H1 (cell line): ENCODE results near the gene CNOT6L. TPM values are rescaled to one million over a fixed set of nuclear protein-coding genes. Genes with fewer than 3 reads are reported as not detected.

Experiments
- ASH2L ChIP-seq: fragments of 200-600, 300-600 bp; sonication (generic); IDR thresholded peaks from one replicate; pipeline ENCODE4 v1.7.1; 2017; ENCODE audit warnings: low read length
- BCL11A ChIP-seq, 2 experiments: IDR thresholded peaks; one replicate each; pipeline ENCODE4 v1.6.1; 2011; ENCODE audit warnings: low read depth in 2 of 2, low read length in 2 of 2, mild to moderate bottlenecking in 2 of 2
- CREB1 ChIP-seq: IDR thresholded peaks from 2 replicates; pipeline ENCODE4 v1.6.1; 2012; ENCODE audit warnings: inconsistent platforms
- KDM5A ChIP-seq: fragments of 200-600 bp; IDR thresholded peaks from 2 replicates; pipeline ENCODE4 v1.7.1; 2012; ENCODE audit warnings: mild to moderate bottlenecking, low read length, inconsistent platforms, mixed read lengths
- POLR2A ChIP-seq, 2 experiments: IDR thresholded peaks; 1 replicate in 1 of 2; 2 replicates in 1 of 2; pipeline ENCODE4 v1.6.1; 2011; ENCODE audit warnings: low read depth in 2 of 2, low read length in 2 of 2, mild to moderate bottlenecking in 2 of 2; ENCODE audit errors: control extremely low read depth in 1 of 2
- RNF2 ChIP-seq: fragments of 200-900, 300-1000 bp; sonication (generic); IDR thresholded peaks from 2 replicates; pipeline ENCODE4 v1.7.1; 2016; ENCODE audit warnings: borderline replicate concordance, low read depth, mild to moderate bottlenecking, antibody characterized with exemption, low read length; ENCODE audit not compliant: poor library complexity, severe bottlenecking; ENCODE audit errors: missing control alignments
- SIX5 ChIP-seq: IDR thresholded peaks from 2 replicates; pipeline ENCODE4 v1.6.1; 2011; ENCODE audit warnings: mild to moderate bottlenecking, low read depth, low read length
- polyA plus RNA-seq, 7 experiments: library from polyadenylated mRNA; depleted of rRNA in 3 of 7; stranded (reverse) in 5 of 7; unstranded in 2 of 7; fragments of >200 nt in 5 of 7; fragments of 200-250 nt in 2 of 7; gene quantifications; 1 replicate in 5 of 7; 2 replicates in 1 of 7; 4 replicates in 1 of 7; pipeline versions ENCODE4 v1.2.1 to v1.2.3, GENCODE V29; 2011 to 2013; ENCODE audit warnings: missing spikeins in 2 of 7, mixed read lengths in 2 of 7
- total RNA-seq: library from RNA; stranded (reverse); fragmentation: NEBNext Ultra II Directional; extraction: Animal tissue kit (Norgen Biotek cat#: 25700); gene quantifications from 2 replicates; pipeline ENCODE4 v1.2.1, GENCODE V29; 2021
- TF ChIP-seq, protein P1 (sequence below): fragments of 300-600 bp; sonication (generic); IDR thresholded peaks from 2 replicates; pipeline ENCODE4 v1.7.1; 2012; ENCODE audit warnings: low read length, moderate library complexity, mild to moderate bottlenecking, inconsistent platforms; ENCODE audit not compliant: insufficient replicate concordance

CNOT6L gene
- total and polyA plus RNA-seq, 2 of the 8 experiments (the other 6 are each of a cell fraction or from before 2014, with no cell fraction given), result 2.0 to 22.4 TPM

DNA sequence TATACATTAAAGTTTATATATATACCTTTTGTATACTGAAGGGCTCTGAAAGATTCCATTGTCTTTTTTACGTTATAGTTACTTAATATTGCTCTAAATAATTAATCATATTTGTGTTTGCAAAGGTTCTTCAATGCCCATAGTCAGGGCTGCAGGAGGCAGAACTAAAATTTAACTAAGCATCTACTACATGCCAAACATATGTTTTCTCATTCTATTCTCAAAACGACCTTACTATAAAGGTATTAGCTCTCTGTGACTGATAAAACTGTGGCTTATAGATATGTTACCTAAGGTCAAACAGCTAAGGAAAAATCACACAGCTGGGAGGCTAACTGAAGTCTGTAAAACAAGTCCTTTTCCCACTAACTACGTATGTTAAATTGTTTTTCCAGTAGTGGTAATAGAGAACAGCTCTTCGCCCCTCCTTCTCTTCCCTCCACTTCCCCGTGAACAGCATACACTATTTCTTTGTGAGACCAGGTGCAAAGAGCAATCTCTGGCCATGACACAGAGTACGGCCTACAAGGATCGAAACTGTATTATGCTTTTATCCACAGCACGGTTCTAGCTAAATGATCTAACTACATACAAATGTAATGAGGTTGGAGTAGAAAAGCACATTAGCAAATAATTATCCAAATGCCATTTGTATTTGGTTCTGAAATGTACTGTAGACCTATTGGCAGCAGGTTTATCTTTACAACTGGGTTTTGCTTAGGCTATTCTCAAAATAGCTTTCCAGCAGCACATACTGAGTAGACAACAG lies 1.7 kb downstream of the CNOT6L start (continued):
- TF ChIP-seq, protein P1, sequence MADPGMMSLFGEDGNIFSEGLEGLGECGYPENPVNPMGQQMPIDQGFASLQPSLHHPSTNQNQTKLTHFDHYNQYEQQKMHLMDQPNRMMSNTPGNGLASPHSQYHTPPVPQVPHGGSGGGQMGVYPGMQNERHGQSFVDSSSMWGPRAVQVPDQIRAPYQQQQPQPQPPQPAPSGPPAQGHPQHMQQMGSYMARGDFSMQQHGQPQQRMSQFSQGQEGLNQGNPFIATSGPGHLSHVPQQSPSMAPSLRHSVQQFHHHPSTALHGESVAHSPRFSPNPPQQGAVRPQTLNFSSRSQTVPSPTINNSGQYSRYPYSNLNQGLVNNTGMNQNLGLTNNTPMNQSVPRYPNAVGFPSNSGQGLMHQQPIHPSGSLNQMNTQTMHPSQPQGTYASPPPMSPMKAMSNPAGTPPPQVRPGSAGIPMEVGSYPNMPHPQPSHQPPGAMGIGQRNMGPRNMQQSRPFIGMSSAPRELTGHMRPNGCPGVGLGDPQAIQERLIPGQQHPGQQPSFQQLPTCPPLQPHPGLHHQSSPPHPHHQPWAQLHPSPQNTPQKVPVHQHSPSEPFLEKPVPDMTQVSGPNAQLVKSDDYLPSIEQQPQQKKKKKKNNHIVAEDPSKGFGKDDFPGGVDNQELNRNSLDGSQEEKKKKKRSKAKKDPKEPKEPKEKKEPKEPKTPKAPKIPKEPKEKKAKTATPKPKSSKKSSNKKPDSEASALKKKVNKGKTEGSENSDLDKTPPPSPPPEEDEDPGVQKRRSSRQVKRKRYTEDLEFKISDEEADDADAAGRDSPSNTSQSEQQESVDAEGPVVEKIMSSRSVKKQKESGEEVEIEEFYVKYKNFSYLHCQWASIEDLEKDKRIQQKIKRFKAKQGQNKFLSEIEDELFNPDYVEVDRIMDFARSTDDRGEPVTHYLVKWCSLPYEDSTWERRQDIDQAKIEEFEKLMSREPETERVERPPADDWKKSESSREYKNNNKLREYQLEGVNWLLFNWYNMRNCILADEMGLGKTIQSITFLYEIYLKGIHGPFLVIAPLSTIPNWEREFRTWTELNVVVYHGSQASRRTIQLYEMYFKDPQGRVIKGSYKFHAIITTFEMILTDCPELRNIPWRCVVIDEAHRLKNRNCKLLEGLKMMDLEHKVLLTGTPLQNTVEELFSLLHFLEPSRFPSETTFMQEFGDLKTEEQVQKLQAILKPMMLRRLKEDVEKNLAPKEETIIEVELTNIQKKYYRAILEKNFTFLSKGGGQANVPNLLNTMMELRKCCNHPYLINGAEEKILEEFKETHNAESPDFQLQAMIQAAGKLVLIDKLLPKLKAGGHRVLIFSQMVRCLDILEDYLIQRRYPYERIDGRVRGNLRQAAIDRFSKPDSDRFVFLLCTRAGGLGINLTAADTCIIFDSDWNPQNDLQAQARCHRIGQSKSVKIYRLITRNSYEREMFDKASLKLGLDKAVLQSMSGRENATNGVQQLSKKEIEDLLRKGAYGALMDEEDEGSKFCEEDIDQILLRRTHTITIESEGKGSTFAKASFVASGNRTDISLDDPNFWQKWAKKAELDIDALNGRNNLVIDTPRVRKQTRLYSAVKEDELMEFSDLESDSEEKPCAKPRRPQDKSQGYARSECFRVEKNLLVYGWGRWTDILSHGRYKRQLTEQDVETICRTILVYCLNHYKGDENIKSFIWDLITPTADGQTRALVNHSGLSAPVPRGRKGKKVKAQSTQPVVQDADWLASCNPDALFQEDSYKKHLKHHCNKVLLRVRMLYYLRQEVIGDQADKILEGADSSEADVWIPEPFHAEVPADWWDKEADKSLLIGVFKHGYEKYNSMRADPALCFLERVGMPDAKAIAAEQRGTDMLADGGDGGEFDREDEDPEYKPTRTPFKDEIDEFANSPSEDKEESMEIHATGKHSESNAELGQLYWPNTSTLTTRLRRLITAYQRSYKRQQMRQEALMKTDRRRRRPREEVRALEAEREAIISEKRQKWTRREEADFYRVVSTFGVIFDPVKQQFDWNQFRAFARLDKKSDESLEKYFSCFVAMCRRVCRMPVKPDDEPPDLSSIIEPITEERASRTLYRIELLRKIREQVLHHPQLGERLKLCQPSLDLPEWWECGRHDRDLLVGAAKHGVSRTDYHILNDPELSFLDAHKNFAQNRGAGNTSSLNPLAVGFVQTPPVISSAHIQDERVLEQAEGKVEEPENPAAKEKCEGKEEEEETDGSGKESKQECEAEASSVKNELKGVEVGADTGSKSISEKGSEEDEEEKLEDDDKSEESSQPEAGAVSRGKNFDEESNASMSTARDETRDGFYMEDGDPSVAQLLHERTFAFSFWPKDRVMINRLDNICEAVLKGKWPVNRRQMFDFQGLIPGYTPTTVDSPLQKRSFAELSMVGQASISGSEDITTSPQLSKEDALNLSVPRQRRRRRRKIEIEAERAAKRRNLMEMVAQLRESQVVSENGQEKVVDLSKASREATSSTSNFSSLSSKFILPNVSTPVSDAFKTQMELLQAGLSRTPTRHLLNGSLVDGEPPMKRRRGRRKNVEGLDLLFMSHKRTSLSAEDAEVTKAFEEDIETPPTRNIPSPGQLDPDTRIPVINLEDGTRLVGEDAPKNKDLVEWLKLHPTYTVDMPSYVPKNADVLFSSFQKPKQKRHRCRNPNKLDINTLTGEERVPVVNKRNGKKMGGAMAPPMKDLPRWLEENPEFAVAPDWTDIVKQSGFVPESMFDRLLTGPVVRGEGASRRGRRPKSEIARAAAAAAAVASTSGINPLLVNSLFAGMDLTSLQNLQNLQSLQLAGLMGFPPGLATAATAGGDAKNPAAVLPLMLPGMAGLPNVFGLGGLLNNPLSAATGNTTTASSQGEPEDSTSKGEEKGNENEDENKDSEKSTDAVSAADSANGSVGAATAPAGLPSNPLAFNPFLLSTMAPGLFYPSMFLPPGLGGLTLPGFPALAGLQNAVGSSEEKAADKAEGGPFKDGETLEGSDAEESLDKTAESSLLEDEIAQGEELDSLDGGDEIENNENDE, result no peak
- TF ChIP-seq CREB1 (no peak), KDM5A (no peak), RNF2 (no peak), POLR2A (IDR thresholded peaks at IDR 0.05; ENCODE audit: control extremely low read depth in 1 of 2, low read depth in 2 of 2, low read length in 2 of 2) (no peak), SIX5 (no peak), ASH2L (no peak), BCL11A (IDR thresholded peaks at IDR 0.05; ENCODE audit: low read depth in 2 of 2, low read length in 2 of 2) (no peak)
